KMS-11 (cell line): ENCODE measurements around the gene ASF1B.

Experiments
- H2AFZ ChIP-seq: fragments of 200-600 bp; sonication (generic); 2 replicates; pipeline ENCODE4 v1.6.1; 2016; ENCODE audit warnings: antibody characterized with exemption, mixed run types, low read depth
- H3K27ac ChIP-seq: fragments of 200-600 bp; sonication (generic); 2 replicates; pipeline ENCODE4 v1.6.1; 2016; ENCODE audit warnings: mild to moderate bottlenecking, mixed run types
- H3K27me3 ChIP-seq: fragments of 200-600 bp; sonication (generic); 2 replicates; pipeline ENCODE4 v1.6.1; 2017; ENCODE audit warnings: mild to moderate bottlenecking, low read depth, mixed run types, moderate library complexity; ENCODE audit not compliant: insufficient read depth
- H3K36me3 ChIP-seq: fragments of 200-600 bp; sonication (generic); 2 replicates; pipeline ENCODE4 v1.6.1; 2017; ENCODE audit warnings: mild to moderate bottlenecking, mixed run types; ENCODE audit not compliant: insufficient read depth
- H3K4me1 ChIP-seq: fragments of 200-600 bp; sonication (generic); 2 replicates; pipeline ENCODE4 v1.6.1; 2016; ENCODE audit warnings: mild to moderate bottlenecking, low read depth, mixed run types; ENCODE audit not compliant: poor library complexity, severe bottlenecking
- H3K4me2 ChIP-seq: fragments of 200-600 bp; sonication (generic); 2 replicates; pipeline ENCODE4 v1.7.0; 2016; ENCODE audit warnings: mild to moderate bottlenecking, mixed run types
- H3K4me3 ChIP-seq: fragments of 200-600 bp; sonication (generic); IDR thresholded peaks from 2 replicates; pipeline ENCODE4 v1.6.1; 2017; ENCODE audit warnings: low read depth, low read length, mixed read lengths; ENCODE audit not compliant: insufficient read depth
- H3K79me2 ChIP-seq: fragments of 200-600 bp; sonication (generic); 2 replicates; pipeline ENCODE4 v1.6.1; 2016; ENCODE audit warnings: low read depth, mixed run types; ENCODE audit not compliant: insufficient read depth
- H3K9ac ChIP-seq: fragments of 200-600 bp; sonication (generic); 2 replicates; pipeline ENCODE4 v1.6.1; 2016; ENCODE audit warnings: mild to moderate bottlenecking, mixed run types
- H4K20me1 ChIP-seq: fragments of 200-600 bp; sonication (generic); 2 replicates; pipeline ENCODE4 v1.6.1; 2016; ENCODE audit warnings: mild to moderate bottlenecking, mixed run types; ENCODE audit not compliant: insufficient read depth
- TF ChIP-seq, protein P1 (sequence below): fragments of 200-600 bp; sonication (generic); conservative IDR thresholded peaks from 2 replicates; pipeline ENCODE4 v1.6.1; 2017; ENCODE audit warnings: low read depth, mild to moderate bottlenecking, antibody characterized with exemption, low read length, moderate library complexity, mixed read lengths

ASF1B gene

DNA sequence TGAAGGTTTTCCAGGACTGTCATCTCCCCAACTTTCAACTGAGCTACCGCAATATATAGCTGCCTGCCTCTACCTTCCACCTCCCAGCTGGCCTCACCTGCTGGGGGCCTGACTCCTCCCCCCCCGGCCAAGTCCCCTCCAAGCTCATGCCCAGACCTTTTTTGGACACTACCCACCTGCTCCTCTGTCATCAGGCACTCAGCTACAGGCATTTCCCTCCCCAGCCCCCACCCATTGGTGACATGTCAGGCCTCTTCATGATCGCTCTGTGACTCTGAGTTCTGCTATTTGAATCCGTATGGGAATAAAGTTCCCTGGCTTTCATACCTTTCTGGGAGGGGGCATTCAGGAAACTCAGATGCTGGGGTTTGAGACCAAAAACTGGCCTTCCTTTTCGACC is 20.6 kb downstream of the ASF1B start:
- no peaks in the 10 kb centered on the region for H3K27me3 ChIP-seq
- H2AFZ ChIP-seq, result no peak overlapping the region
- TF ChIP-seq, protein P1, sequence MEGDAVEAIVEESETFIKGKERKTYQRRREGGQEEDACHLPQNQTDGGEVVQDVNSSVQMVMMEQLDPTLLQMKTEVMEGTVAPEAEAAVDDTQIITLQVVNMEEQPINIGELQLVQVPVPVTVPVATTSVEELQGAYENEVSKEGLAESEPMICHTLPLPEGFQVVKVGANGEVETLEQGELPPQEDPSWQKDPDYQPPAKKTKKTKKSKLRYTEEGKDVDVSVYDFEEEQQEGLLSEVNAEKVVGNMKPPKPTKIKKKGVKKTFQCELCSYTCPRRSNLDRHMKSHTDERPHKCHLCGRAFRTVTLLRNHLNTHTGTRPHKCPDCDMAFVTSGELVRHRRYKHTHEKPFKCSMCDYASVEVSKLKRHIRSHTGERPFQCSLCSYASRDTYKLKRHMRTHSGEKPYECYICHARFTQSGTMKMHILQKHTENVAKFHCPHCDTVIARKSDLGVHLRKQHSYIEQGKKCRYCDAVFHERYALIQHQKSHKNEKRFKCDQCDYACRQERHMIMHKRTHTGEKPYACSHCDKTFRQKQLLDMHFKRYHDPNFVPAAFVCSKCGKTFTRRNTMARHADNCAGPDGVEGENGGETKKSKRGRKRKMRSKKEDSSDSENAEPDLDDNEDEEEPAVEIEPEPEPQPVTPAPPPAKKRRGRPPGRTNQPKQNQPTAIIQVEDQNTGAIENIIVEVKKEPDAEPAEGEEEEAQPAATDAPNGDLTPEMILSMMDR, result no peak
- no peaks in the 10 kb centered on the region; the same call in 1 of the 2 replicates for H3K79me2 ChIP-seq
- H3K4me3 ChIP-seq, result no peak overlapping the region
- no peak overlapping the region for H3K9ac ChIP-seq
- H3K4me2 ChIP-seq, result peak overlapping the region; percentile 71; the same call in 1 of the 2 replicates
- no peak overlapping the region for H3K27ac ChIP-seq
- H4K20me1 ChIP-seq, result no peaks in the 10 kb centered on the region
- peaks cover 10% of the 10 kb centered on the region for H3K4me1 ChIP-seq
- no peaks in the 10 kb centered on the region for H3K36me3 ChIP-seq

DNA sequence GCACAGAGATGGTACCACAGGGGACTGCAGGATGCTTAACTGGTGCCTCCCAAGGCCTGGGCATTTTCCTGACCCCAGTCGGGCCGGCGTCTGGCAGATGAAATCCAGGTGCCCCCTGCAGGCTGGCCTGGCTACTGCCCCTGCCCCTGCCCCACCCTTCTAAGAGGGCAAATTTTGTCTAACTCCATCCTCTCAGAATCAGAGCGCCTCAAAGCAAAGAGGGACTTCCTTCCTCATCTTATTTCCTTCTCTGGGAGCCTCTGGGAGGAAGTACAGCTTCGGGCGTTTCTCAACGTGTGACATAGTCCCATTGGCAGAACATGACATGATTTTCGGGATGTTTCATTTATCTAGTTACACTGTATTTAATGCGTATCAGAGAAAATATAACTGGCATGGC is 21.5 kb downstream of the ASF1B start:
- no peak overlapping the region for H3K9ac ChIP-seq
- no peaks in the 10 kb centered on the region; the same call in 1 of the 2 replicates for H3K79me2 ChIP-seq
- TF ChIP-seq, protein P1, result peak; percentile 39; the same call in 1 of the 2 replicates
- no peak overlapping the region for H3K4me3 ChIP-seq
- H3K4me1 ChIP-seq, result peaks cover 10% of the 10 kb centered on the region
- H3K4me2 ChIP-seq, result no peak overlapping the region
- H2AFZ ChIP-seq, result no peak overlapping the region
- H3K27me3 ChIP-seq, result no peaks in the 10 kb centered on the region
- H3K27ac ChIP-seq, result no peak overlapping the region
- H3K36me3 ChIP-seq, result no peaks in the 10 kb centered on the region
- no peaks in the 10 kb centered on the region for H4K20me1 ChIP-seq

GRCh38 chr19:14114439-14114838 is 21.9 kb downstream of the ASF1B start:
- H3K4me1 ChIP-seq, result peaks cover 10% of the 10 kb centered on the region
- no peak overlapping the region for H3K27ac ChIP-seq
- no peaks in the 10 kb centered on the region; the same call in 1 of the 2 replicates for H3K79me2 ChIP-seq
- H4K20me1 ChIP-seq, result no peaks in the 10 kb centered on the region
- H3K4me3 ChIP-seq, result no peak overlapping the region
- H3K27me3 ChIP-seq, result no peaks in the 10 kb centered on the region
- H3K4me2 ChIP-seq, result no peak overlapping the region
- H2AFZ ChIP-seq, result no peak overlapping the region
- no peak overlapping the region for H3K9ac ChIP-seq
- TF ChIP-seq, protein P1, result no peak
- no peaks in the 10 kb centered on the region for H3K36me3 ChIP-seq

GRCh38 chr19:14113762-14114414 is 22.5 kb downstream of the ASF1B start:
- H3K4me2 ChIP-seq, result no peak overlapping the region
- no peak overlapping the region for H3K27ac ChIP-seq
- no peaks in the 10 kb centered on the region for H3K27me3 ChIP-seq
- no peaks in the 10 kb centered on the region for H4K20me1 ChIP-seq
- H3K9ac ChIP-seq, result no peak overlapping the region
- peaks cover 10% of the 10 kb centered on the region for H3K4me1 ChIP-seq
- no peak overlapping the region for H3K4me3 ChIP-seq
- TF ChIP-seq, protein P1, result 0 out of 2 replicates have a peak, but pooled peaks have one; percentile 21
- no peaks in the 10 kb centered on the region; the same call in 1 of the 2 replicates for H3K79me2 ChIP-seq
- no peak overlapping the region for H2AFZ ChIP-seq
- H3K36me3 ChIP-seq, result no peaks in the 10 kb centered on the region
